Neural crest cell (in vitro differentiated cells): Measurements from ENCODE around the gene LGR6. TPM values are rescaled to one million over a fixed set of nuclear protein-coding genes. Genes with fewer than 3 reads are reported as not detected.

Experiments
- DNase-seq: peaks from one replicate; pipeline ENCODE4 v3.0.0; 2021; ENCODE audit warnings: low read depth, mixed read lengths, low spot score
- H3K27ac Mint-ChIP-seq: one replicate; pipeline ENCODE4 v1.8.0; 2021; ENCODE audit warnings: mild to moderate bottlenecking, mixed read lengths; ENCODE audit not compliant: unreplicated experiment
- H3K27me3 Mint-ChIP-seq: 2 replicates; pipeline ENCODE4 v1.8.0; 2021; ENCODE audit warnings: low read depth, mild to moderate bottlenecking, mixed read lengths
- H3K36me3 Mint-ChIP-seq: 2 replicates; pipeline ENCODE4 v1.8.0; 2021; ENCODE audit warnings: low read depth, mild to moderate bottlenecking, mixed read lengths
- H3K4me1 Mint-ChIP-seq: 2 replicates; pipeline ENCODE4 v1.8.0; 2021; ENCODE audit warnings: mixed read lengths
- H3K4me3 Mint-ChIP-seq: one replicate; pipeline ENCODE4 v1.8.0; 2021; ENCODE audit warnings: mild to moderate bottlenecking, mixed read lengths
- H3K9me3 Mint-ChIP-seq: 2 replicates; pipeline ENCODE4 v1.8.0; 2021; ENCODE audit warnings: mixed read lengths
- CTCF ChIP-seq: fragments of 200-600 bp; sonication (generic); conservative IDR thresholded peaks from 2 replicates; pipeline ENCODE4 v1.5.0; 2021; ENCODE audit warnings: antibody characterized with exemption, mild to moderate bottlenecking
- total RNA-seq: library from RNA; stranded (reverse); gene quantifications from 2 replicates; pipeline ENCODE4 v1.2.1, GENCODE V29; 2021

LGR6 gene
- total RNA-seq, 1 donor from 2014 or later: 0.16 TPM

DNA sequence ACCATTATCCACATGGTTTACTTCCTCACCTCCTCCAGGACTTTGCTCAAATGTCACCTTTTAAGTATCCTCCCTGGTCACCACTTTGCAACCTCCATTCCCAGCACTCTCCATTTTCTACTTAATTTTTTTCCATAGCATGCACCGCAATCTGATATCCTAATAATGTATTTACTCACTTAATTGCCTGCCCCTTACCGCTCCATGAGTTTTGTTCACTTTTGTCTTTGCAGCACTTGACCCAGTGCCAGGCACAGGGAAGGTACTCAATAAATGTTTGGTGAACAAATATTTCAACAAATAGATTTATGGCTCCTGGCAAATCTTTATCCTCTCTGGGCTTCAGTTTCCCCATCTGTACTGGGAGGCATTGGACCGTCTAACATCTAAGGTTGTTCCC is 94.6 kb downstream of the LGR6 start:
- Mint-ChIP-seq H3K4me3 (no peak overlapping the region), H3K9me3 (no peaks in the 10 kb centered on the region), H3K27me3 (no peaks in the 10 kb centered on the region), H3K4me1 (peaks cover 27% of the 10 kb centered on the region), H3K27ac (no peak overlapping the region), H3K36me3 (no peaks in the 10 kb centered on the region)
- DNase-seq: no peak
- no peak for TF ChIP-seq CTCF

GRCh38 chr1:202289009-202289408 is 95.4 kb downstream of the LGR6 start:
- DNase-seq: no peak
- H3K9me3 Mint-ChIP-seq: no peaks in the 10 kb centered on the region
- no peak overlapping the region for H3K4me3 Mint-ChIP-seq
- peaks cover 24% of the 10 kb centered on the region for H3K4me1 Mint-ChIP-seq
- no peak overlapping the region for H3K27ac Mint-ChIP-seq
- TF ChIP-seq CTCF: no peak
- no peaks in the 10 kb centered on the region for H3K27me3 Mint-ChIP-seq
- H3K36me3 Mint-ChIP-seq: no peaks in the 10 kb centered on the region

DNA sequence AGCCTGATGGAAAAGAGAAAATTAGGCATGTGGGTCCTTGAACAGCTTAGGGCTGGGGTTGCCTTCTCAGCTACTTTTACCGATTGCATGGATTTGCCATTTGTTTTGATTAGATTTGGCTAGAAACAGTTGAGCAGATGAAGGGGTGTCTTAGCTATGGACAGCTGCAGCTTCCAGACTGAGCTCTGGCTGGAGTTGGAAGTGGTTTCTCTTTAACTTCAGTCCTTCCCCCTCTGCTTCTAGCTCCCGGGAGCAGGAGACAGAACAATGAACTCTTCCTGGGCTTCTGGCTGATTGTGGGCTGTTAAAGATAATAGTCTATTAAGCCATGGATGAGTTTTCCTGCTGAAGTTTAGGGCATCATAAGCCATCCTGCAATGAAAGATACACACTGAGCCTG is 97.4 kb downstream of the LGR6 start:
- no peak for TF ChIP-seq CTCF
- H3K36me3 Mint-ChIP-seq: no peaks in the 10 kb centered on the region
- H3K27me3 Mint-ChIP-seq: no peaks in the 10 kb centered on the region
- H3K9me3 Mint-ChIP-seq: no peaks in the 10 kb centered on the region
- H3K4me1 Mint-ChIP-seq: peaks cover 17% of the 10 kb centered on the region
- no peak overlapping the region for H3K4me3 Mint-ChIP-seq
- no peak for DNase-seq
- H3K27ac Mint-ChIP-seq: no peak overlapping the region

DNA sequence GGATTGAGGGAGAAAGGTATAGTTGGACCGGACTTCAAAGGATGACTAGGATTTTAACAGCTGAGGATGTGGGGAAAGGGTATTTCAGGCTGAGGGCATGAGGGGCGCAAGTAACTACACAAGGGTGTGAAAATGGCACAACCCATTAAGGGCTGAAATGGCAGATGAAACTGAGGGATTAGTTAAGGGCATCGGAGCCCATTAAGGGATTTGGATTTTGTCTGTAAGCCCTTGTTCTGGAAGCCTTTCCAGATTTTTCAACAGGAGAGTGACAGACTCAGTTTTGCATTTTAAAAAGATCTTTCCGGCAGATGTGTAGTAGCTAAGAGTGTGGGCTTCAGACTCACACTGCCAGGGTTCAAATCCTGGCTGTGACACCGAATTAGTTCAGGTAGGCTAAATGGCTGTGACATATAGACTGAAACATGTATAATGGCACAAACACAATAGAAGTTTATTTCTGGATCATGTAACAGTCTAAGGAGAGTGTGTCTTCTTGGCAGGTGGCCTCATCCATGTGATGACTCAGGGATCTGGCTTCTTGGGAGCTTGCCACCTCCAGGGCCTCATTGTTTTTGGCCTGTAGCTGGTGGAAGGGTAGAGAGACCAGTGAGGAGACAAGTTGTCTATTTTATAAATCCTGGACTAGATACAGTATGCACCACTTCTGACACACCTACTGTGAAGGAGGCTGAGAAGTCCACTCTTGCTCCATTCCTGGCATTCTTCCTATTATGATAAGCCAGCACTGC is 98.5 kb downstream of the LGR6 start:
- Mint-ChIP-seq H3K4me3 (no peak overlapping the region), H3K36me3 (no peaks in the 10 kb centered on the region), H3K9me3 (no peaks in the 10 kb centered on the region), H3K27me3 (no peaks in the 10 kb centered on the region), H3K27ac (no peak overlapping the region), H3K4me1 (peaks cover 9% of the 10 kb centered on the region)
- TF ChIP-seq CTCF: no peak
- no peak for DNase-seq

GRCh38 chr1:202292773-202293172 is 99.2 kb downstream of the LGR6 start:
- no peak overlapping the region for H3K4me3 Mint-ChIP-seq
- H3K4me1 Mint-ChIP-seq: peaks cover 3% of the 10 kb centered on the region
- H3K27me3 Mint-ChIP-seq: no peaks in the 10 kb centered on the region
- no peak overlapping the region for H3K27ac Mint-ChIP-seq
- H3K36me3 Mint-ChIP-seq: no peaks in the 10 kb centered on the region
- no peak for TF ChIP-seq CTCF
- no peaks in the 10 kb centered on the region for H3K9me3 Mint-ChIP-seq
- no peak for DNase-seq
